SH-SY5Y (cell line): Measurements from ENCODE around the gene LANCL1.

Experiments
- GATA2 ChIP-seq: IDR thresholded peaks from 2 replicates; pipeline ENCODE4 v1.6.1; 2011; ENCODE audit warnings: mild to moderate bottlenecking, low read depth, low read length
- GATA3 ChIP-seq: IDR thresholded peaks from 2 replicates; pipeline ENCODE4 v1.6.1; 2011; ENCODE audit warnings: low read depth, mild to moderate bottlenecking, low read length, moderate library complexity

GRCh38 chr2:210454336-210454735 lies 22.2 kb downstream of the LANCL1 start:
- TF ChIP-seq GATA2 (no peak), GATA3 (no peak)
